NCI-H510A treated with DMSO at 0.1 percent for 48 hours (cell line): ENCODE results near the gene WDR75.
"Not testable (repeated sequence)": the region's sequence is repeated elsewhere in the genome, so short reads cannot be mapped to it uniquely, and the experiment has no call there.

Source experiments
- DNase-seq: peaks from one replicate; lab custom pipeline; 2025; lab: John Stamatoyannopoulos, UW

The WDR75 gene

DNA sequence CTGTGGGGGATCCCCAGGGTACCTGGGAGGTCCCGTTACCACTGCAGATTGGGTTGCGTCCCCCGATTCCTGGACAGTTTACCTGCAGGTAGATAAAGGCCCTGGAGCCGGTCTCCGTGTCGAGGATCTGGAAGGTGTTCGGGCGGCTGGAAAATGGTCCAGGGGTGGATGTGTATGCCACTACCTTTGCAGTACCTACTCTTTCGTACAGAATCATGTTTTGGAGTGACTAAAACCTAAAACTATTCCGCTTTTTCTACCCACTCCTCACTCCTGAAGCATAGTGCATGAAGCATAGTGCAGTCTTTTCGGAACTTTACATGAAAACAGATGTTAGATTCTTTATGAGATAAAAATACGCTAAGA, 418 bp downstream of the WDR75 start:
- DNase-seq, result no peak

DNA sequence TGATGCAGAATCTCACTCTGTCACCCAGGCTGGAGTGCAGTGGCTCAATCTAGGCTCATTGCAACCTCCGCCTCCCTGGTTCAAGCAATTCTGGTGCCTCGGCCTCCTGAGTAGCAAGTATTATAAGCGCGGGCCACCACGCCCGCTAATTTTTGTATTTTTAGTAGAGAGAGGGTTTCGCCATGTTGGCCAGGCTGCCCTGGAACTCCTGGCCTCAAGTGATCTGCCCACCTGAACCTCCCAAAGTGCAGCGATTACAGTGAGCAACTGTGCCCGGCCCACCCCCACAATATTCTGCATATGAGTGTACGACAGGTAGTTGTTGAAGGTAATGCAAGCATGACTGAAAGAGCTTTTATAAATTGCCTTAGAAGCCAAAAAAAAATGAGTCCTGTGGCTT, 1.2 kb downstream of the WDR75 start:
- DNase-seq, result no peak

DNA sequence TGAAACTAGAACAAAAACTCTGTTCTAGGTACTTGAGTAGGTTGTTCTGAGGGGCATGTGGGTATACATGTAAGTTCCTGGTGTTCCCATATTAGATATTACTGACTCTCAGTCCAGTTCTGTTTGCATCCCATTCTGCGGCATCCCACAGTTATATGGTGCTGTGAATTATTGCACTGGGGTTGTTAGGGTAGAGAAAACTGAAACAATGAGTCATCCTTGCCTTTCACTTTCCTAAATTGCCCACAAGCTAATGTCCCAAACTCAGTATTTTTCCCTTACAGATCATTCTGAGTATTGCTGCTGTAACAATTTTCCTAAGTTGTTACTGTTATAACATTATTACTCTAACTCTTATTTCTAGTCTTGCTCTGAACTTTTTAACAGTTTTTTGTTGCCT, 3.0 kb downstream of the WDR75 start:
- no peak for DNase-seq

DNA sequence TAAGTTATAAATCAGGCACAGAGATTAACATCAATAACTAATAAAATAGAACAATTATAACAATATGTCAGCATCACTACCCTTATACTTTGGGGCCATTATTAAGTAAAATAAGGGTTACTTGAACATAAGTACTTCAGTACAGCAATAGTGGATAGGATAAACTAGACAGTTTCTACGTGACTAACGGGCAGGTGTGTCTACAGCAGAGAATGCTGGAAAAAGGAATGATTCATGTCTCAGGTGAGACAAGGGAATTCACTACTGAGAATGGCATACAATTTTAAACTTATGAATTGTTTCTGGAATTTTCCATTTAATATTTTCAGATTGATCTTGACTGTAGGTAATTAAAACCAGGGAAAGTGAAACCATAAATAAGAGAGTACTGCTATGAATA, 5.5 kb downstream of the WDR75 start:
- no peak for DNase-seq

DNA sequence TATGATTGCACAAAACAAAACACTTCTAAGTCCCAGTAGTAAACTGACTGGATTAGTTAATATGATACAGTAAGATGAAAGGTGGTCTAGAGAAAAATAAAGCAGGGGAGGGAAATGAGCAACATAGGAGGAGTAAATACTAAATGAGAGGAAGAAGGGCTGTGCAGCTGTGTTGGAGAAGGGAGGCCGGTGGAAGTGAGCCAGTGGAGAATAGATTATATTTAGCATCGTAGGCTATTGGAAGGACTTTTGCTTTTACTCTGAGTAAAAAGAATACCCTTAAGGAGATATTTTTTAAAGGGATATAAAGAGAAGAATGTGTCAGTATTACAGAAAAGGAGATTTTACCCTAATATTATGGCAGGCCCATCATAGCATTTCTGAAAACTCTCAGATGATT, 12.7 kb downstream of the WDR75 start:
- DNase-seq, result no peak

DNA sequence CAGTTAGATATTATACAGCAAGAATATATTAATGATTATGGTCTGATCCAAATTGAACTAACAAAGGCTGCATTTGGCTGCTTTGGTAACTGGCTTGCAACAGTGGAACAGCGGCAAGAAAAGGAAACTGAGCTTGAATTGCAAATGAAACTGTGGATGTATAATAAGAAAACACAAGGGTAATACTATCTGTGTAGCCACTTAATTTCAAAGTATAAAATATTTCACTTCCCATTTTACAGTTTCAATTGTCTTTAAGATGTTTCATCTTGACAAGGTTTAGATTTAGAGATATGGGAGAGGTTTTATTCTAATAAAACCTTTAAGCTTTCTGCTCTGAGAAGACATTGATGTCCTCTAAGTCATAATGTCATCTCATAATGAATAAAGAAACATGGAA, 23.8 kb downstream of the WDR75 start:
- DNase-seq, result no peak

DNA sequence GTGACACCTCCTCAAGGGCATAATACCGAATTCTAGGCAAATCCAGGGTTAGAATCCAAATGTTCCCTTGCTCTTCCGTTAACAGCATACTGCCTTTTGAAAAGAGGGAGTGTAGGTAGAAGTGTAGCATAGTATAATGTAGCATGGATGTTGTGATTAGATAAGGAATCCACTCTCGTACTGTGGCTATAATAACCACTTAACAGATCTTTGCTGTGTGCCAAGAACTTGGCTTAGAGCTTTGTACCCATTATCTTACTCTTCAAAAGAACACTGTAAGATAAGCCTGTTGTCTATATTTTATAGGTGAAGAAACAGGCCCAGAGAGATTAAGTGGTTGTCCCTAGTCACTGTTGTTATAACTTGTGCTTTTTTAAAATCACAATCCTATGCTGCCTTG, 24.2 kb downstream of the WDR75 start:
- DNase-seq, result no peak

DNA sequence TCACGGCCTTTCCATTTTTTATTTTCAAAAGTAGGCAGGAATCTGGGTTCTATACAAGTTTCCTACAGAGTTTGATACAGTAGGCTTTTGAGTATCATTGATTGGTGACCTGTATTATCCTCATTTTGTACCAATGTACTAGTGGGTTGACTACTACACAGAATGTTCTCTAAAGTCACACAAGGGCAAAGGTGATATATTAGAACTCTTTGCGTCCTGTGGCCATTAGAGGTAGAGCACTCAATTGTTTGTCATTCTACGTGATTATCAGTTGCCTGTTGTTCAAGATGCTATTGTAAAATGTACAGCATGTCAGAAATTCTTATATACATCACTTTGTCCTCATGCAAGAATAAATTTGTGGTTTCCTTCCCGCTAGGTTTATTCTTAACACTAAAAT, 24.8 kb downstream of the WDR75 start:
- no peak for DNase-seq

DNA sequence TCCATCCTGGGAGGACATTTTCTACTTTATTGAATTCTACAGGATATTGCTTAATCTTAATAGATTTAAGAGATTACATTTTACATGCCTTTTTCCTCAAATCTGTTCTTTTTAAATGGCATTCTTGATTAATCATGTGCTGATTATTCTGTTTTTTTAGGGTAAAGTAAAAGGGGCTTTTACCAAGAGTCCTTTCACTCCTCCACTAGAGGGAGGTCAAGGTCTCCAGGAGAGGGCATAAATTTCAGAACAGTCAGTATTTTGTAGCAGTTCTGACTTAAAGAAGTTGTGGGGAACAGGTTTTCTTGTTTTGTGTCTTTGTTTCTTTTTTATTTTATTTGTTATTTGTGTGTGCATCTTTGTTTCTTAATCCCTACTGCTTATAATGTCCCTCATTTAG, 25.4 kb downstream of the WDR75 start:
- DNase-seq, result no peak

DNA sequence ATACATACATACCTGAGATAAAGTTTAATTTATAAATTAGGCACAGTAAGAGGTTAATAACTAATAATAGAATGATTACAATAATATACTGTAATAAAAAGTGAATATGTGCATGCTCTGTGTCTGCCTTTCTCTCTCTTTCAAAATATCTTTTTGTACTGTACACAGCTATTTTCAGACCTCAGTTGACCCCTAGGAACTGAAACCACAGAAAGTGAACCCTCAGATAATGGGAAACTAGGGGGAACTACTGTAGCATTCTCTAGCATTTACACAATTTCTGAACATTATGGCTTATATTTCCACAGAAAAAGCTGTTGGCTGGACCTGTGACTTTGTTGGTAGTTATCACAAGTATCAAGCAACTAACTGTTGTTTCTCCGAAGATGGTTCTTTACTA, 25.9 kb downstream of the WDR75 start:
- DNase-seq, result no peak

DNA sequence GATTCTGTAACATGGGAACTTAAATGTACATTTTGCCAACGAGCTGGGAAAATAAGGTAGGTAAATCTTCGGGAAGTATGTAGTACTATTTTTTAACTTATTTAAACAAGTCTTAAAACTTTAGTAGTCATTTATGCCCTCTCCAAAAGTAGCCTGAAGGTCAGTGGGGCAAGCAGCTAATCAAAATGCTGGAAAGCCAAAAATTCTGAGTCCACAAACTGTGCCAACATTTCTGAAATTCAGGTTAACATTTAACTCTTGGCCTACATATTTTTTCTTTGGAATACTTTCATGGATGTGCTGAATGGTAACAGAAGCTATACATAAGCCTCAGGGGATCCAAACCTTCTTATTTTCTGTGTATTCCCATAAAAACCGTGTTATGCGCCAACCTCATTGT, 26.3 kb downstream of the WDR75 start:
- no peak for DNase-seq

DNA sequence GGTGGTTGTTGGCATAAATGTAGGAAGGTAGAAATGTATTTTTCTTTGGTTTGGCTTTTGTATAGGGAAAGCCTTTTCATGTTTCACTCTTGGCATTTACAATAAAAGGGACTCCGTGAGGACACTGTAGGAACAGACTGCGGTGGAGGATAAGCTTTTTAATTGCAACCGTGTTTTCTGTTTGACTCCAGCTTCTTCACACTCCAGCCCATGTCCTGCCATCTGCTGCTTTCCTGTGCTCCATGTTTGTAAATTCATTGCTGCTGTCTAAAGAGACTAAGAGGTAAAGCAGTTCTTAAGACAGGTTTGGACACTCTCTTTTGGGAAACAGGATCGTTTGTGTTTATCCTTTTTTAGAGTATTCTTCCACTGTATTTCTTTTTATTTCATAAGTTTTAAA, 33.3 kb downstream of the WDR75 start:
- no peak for DNase-seq

DNA sequence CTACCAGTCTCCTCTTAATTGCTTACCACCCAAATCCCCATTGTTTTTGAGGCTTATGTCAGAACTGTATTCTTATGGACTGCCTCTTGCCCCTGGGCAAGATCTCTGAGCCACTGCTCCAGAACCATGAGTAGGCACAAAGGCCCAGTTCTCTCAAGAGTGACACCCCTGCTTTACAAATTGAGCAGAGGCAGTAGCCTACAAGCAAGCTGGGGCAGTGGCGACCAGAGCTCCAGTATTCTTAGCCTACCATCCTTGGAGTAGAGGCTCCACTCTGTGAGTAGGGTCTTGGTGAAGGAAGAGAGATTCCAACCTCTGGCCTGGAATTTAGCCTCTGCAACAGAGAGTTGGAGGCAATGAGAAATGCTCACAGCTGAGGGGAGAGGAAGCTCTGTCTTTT, 36.5 kb downstream of the WDR75 start:
- no peak for DNase-seq

DNA sequence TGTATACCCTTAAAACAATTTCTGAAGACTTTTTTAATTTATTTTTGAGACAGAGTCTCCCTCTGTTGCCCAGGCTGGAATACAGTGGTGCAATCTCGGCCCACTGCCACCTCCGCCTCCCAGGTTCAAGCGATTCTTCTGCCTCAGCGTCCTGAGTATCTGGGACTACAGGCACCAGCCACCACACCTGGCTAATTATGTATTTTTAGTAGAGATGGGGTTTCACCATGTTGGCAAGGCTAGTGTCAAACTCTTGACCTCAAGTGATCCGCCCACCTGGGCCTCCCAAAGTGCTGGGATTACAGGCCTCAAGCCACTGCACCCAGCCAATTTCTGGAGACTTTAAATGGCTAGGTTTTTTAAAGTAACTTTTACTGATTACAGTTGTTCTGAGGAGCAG, 37.0 kb downstream of the WDR75 start:
- not testable (repeated sequence) for DNase-seq

DNA sequence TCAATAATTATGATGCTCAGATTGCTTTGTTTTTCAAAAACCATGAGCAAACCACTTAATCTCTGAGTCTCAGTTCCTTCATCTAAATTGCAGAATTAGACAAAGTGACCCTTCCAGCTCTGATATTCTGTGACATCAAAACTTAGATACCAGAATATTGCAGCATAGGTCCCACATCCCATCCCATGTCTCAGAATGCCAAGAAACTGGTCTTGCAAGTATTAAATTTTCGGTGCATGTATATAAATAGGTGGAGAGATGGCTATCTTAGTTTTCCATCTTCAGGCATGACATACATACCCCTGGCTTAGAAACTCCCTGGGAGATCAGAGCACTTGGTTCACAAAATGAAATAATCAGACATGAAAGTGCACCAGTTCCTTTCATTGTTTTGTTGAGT, 39.8 kb downstream of the WDR75 start:
- no peak for DNase-seq

DNA sequence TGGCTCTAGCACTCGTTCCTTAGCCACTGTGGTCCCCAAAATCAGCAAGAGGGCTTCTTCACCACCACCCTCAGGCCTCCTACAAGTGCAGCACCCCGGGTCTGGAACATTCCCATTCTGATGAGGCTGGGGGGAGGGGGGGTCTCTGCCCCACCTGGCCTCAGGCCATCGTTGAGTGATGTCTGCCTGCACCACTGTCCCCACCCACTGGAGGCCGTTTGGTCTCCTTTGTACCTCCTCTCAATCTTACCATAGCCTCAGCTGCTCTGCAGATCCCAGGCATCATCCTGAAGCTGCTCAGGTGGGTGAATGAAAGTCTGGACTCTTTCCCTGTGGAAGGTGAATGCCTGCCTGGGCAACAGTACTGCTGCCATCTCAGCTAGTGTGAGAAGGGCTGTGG, 42.3 kb downstream of the WDR75 start:
- no peak for DNase-seq

DNA sequence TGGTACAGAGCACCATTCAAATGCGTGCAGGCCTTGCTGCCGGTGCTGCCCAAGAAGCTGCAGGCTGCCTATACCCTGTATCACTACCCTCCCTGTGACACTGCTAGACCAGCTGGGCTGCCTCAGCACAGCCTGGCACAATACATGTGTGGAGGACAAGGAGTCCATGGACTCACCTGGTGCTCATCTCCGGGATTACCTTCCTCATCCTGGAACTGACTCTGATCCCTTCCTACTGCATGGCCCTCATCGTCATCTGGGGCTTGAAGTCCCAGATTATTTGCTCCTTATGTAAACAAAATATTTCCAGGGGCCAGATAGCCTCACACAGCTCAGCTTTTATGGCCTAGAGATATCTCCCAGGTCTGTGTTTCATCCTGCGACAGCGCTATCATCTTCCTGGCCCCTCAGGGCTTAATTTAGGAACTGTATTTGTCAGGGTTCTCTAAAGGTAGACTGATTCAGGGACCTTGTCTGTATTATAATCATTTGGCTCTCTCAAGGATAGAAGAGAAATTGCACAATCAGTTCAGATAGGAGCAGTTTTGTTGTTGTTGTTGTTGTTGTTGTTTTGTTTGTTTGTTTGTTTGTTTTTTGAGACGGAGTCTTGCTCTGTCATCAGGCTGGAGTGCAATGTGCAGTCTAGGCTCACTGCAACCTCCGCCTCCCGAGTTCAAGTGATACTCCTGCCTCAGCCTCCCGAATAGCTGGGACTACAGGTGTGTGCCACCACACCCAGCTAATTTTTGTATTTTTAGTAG, 42.9 kb downstream of the WDR75 start:
- DNase-seq, result no peak

DNA sequence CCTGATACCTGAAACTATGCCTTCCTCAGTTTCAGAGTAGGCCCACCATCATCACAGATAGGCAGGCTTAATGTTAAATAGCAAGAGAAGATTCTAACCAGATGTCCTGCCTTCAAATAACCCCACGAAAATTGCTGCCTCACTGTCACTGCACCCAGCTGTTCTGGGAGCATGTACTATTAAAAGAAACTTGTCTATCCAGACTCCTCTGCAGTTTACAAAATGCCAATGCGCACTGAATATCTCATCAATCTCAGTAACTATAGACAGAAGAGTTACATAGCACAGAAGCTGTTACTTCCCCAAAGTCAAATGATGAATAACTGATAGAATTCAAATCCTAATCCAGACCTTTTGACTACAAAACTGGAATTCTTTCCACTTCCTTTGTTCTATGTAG, 43.9 kb downstream of the WDR75 start:
- DNase-seq, result no peak

DNA sequence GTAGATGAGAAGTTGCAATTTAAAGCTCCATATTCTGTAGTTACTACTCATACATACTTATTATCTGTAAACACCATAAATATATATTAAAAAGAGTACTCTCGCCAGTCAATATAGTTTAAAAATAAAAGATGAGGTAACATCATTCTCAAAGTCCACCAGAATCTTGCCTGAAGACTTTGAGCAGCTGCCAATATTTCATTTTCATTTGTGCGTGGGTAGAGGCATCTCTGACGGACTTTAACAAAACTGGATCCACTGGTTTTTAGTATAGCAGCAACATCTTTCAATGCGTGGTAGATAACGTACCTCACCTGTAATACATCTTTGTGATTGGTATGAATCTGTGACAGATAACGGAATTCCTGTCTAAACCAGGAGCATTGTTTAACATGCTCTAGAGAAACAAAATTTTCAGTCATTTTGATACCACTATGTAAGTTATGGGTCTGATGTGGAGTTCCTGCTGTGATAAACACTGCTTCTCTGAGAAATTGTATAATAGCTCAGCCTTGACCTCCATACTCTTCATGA, 45.0 kb downstream of the WDR75 start:
- DNase-seq, result no peak

DNA sequence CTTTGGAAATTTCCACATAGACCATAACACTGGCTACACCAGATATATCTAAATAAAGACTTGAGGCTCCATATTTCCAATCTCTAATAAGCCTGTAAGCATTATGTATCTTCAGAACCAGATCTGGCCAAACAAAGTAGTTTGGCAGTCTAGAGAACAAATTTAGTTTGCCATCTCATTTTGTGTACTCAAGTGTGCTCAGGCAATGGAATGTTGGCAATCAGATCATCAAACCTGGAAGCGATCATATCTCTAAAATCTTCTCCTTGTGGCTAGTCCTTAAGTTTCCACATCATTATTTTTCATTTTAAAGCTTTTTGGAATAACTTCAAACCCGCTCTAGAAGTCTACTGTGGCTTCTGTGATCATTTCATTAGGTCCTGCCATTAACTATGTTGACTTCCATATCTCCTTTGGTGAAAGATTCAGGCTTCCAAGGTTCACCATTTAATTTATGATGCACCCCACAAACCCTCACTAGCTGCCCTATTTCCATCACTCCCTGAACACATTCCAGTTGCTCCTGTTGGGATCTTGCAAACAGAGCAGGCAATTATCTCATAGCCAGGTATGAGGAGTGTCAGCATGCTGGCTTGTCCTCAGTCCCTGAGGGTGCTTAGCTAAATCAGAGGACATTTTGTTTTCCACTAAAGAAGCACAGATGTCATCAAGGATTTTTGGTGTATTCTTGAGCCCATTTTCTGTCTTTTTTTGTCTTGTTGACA, 46.2 kb downstream of the WDR75 start:
- no peak for DNase-seq

DNA sequence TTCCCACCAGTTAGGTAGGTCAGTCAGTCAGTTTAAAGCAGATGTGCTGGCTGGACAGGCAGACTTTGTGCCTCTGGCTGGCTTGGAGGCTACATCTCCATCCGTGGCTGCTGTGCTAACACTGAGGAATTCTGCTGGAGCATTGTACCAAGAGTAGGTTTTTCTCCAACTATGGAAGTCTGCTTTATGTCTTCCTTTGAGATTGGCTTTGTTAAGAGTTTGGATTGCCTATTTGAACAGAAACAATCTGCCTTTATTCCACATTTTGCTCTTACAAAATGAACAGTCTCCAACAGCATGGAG, 46.7 kb downstream of the WDR75 start:
- no peak for DNase-seq

DNA sequence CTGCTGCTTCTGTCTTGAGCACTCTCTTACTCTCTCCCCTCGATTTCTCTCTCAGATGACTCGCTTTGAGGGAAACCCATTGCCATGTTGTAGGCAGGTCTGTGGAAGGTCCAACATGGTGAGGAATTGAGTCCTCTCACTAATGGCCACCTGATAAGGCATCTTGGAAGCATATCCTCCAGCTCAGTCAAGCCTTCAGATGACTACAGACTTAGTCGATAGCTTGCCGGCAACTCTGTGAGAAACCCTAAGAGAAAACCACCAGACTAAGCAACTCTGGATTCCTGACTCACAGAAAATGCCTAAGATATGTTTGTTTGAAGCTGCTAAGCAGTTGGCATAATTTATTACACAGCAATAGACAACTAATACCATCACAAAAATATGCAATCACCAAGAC, 51.2 kb downstream of the WDR75 start:
- no peak for DNase-seq

DNA sequence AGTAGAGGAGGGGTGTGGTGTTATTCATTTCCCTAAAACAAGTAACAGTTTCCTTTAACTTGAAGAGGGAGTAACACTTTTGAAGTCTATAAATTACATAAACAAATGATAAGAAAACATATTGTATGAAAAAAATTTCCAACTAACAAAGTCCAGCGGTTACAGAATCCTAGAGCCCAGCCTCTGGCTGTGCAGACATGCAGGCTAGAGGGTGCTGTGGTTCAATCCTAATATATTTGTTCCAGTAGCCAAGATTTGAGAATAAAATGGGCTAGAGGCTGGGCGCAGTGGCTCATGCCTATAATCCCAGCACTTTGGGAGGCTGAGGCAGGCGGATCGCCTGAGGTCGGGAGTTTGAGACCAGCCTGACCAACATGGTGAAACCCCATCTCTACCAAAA, 56.9 kb downstream of the WDR75 start:
- DNase-seq, result no peak

DNA sequence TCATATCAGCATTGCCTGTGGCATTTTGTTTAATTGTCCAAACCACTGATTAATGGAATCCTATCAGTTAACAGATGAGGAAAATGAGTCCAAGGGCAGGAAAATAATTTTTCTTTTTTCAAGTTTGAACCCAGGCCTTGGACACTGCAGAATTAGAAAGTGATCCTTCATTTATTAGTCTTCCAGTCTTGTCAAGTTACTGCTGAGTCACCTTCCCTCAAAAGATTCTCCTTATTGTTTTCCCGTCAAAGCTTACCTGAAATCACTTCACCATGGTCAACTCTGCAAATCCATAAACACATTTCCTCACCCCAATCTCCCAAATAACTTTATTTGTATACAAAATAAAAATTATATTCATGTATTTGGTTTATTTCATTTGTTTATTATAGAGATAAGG, 57.9 kb downstream of the WDR75 start:
- no peak for DNase-seq
